ENCODE measurements around the gene ALG13.

Gene ALG13

GRCh38 chrX:111736571-111736970, 55.6 kb downstream of the ALG13 start:
- peaks cover 31% of the 10 kb centered on the region for H3K36me3 ChIP-seq (ENCODE audit: control insufficient read depth, low read length)

GRCh38 chrX:111742018-111742417, 61.0 kb downstream of the ALG13 start:
- H3F3A ChIP-seq (ENCODE audit: control insufficient read depth, insufficient read depth): no peaks in the 10 kb centered on the region
- H3K4me1 ChIP-seq (ENCODE audit: control insufficient read depth, low read length): no peaks in the 10 kb centered on the region
- H3K27me3 ChIP-seq (ENCODE audit: control insufficient read depth, low read length): no peaks in the 10 kb centered on the region
- H3K4me3 ChIP-seq (ENCODE audit: low read length): no peak overlapping the region
- H3K27ac ChIP-seq (ENCODE audit: low read depth, low read length): no peak overlapping the region
- H3K36me3 ChIP-seq (ENCODE audit: control insufficient read depth, low read length): peaks cover 15% of the 10 kb centered on the region; the same call in 1 of the 2 replicates
- TF ChIP-seq EZH2phosphoT487 (IDR thresholded peaks at IDR 0.05; ENCODE audit: borderline replicate concordance, low read length): no peak
- TF ChIP-seq, protein P1, sequence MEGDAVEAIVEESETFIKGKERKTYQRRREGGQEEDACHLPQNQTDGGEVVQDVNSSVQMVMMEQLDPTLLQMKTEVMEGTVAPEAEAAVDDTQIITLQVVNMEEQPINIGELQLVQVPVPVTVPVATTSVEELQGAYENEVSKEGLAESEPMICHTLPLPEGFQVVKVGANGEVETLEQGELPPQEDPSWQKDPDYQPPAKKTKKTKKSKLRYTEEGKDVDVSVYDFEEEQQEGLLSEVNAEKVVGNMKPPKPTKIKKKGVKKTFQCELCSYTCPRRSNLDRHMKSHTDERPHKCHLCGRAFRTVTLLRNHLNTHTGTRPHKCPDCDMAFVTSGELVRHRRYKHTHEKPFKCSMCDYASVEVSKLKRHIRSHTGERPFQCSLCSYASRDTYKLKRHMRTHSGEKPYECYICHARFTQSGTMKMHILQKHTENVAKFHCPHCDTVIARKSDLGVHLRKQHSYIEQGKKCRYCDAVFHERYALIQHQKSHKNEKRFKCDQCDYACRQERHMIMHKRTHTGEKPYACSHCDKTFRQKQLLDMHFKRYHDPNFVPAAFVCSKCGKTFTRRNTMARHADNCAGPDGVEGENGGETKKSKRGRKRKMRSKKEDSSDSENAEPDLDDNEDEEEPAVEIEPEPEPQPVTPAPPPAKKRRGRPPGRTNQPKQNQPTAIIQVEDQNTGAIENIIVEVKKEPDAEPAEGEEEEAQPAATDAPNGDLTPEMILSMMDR (IDR thresholded peaks at IDR 0.05; ENCODE audit: low read depth, low read length, poor library complexity, severe bottlenecking): no peak
- H3K9me3 ChIP-seq (ENCODE audit: control insufficient read depth, insufficient read depth, low read length): no peaks in the 10 kb centered on the region
- no peaks in the 10 kb centered on the region for H3K79me2 ChIP-seq (ENCODE audit: control insufficient read depth, low read length)
- H3K4me2 ChIP-seq (ENCODE audit: low read length): no peak overlapping the region
- no peaks in the 10 kb centered on the region for H3K9me2 ChIP-seq (replicated peaks; ENCODE audit: control insufficient read depth, low read length)
- H4K20me1 ChIP-seq (ENCODE audit: control insufficient read depth, insufficient read depth, low read depth, low read length): no peaks in the 10 kb centered on the region

More at GRCh38 chrX:111736571-111736970, 55.6 kb downstream of the ALG13 start:
- Histone ChIP-seq H4K20me1 (ENCODE audit: control insufficient read depth, insufficient read depth, low read depth, low read length) (no peaks in the 10 kb centered on the region), H3K9me3 (ENCODE audit: control insufficient read depth, insufficient read depth, low read length) (no peaks in the 10 kb centered on the region), H3K79me2 (ENCODE audit: control insufficient read depth, low read length) (no peaks in the 10 kb centered on the region), H3K4me2 (ENCODE audit: low read length) (no peak overlapping the region), H3K9me2 (replicated peaks; ENCODE audit: control insufficient read depth, low read length) (no peaks in the 10 kb centered on the region), H3K4me1 (ENCODE audit: control insufficient read depth, low read length) (no peaks in the 10 kb centered on the region), H3K27me3 (ENCODE audit: control insufficient read depth, low read length) (no peaks in the 10 kb centered on the region), H3K27ac (ENCODE audit: low read depth, low read length) (no peak overlapping the region), H3F3A (ENCODE audit: control insufficient read depth, insufficient read depth) (no peaks in the 10 kb centered on the region), H3K4me3 (ENCODE audit: low read length) (no peak overlapping the region)
- TF ChIP-seq, protein P1 (IDR thresholded peaks at IDR 0.05; ENCODE audit: low read depth, low read length, poor library complexity, severe bottlenecking): no peak
- no peak for TF ChIP-seq EZH2phosphoT487 (IDR thresholded peaks at IDR 0.05; ENCODE audit: borderline replicate concordance, low read length)

- no peaks in the 10 kb centered on the region for H3K79me2 ChIP-seq (ENCODE audit: control insufficient read depth, low read length)
- H3K4me2 ChIP-seq (ENCODE audit: low read length): no peak overlapping the region
- no peaks in the 10 kb centered on the region for H3F3A ChIP-seq (ENCODE audit: control insufficient read depth, insufficient read depth)
- H3K9me2 ChIP-seq (replicated peaks; ENCODE audit: control insufficient read depth, low read length): no peaks in the 10 kb centered on the region
- peaks cover 13% of the 10 kb centered on the region for H3K36me3 ChIP-seq (ENCODE audit: control insufficient read depth, low read length)
- no peaks in the 10 kb centered on the region for H3K4me1 ChIP-seq (ENCODE audit: control insufficient read depth, low read length)
- no peak overlapping the region for H3K27ac ChIP-seq (ENCODE audit: low read depth, low read length)
- H3K4me3 ChIP-seq (ENCODE audit: low read length): no peak overlapping the region
- H3K27me3 ChIP-seq (ENCODE audit: control insufficient read depth, low read length): no peaks in the 10 kb centered on the region
- H4K20me1 ChIP-seq (ENCODE audit: control insufficient read depth, insufficient read depth, low read depth, low read length): no peaks in the 10 kb centered on the region
- TF ChIP-seq, protein P1 (IDR thresholded peaks at IDR 0.05; ENCODE audit: low read depth, low read length, poor library complexity, severe bottlenecking): no peak
- TF ChIP-seq EZH2phosphoT487 (IDR thresholded peaks at IDR 0.05; ENCODE audit: borderline replicate concordance, low read length): no peak
- H3K9me3 ChIP-seq (ENCODE audit: control insufficient read depth, insufficient read depth, low read length): no peaks in the 10 kb centered on the region
These were observed 62.3 kb downstream of the ALG13 start for GRCh38 chrX:111743316-111743715.

Data from DOHH2 (cell line).